Keratinocyte (primary cell): Measurements from ENCODE around the gene PRR23E. TPM values are rescaled to one million over a fixed set of nuclear protein-coding genes. Genes with fewer than 3 reads are reported as not detected.

Experiments used
- DNase-seq: peaks from one replicate; pipeline ENCODE4 v3.0.0-alpha.2; 2011; ENCODE audit warnings: low read depth, missing footprints, low spot score
- FAIRE-seq: peaks from 2 replicates; lab custom pipeline; 2011; peaks lifted over from hg19 to GRCh38; lab: Jason Lieb, UNC
- H2AFZ ChIP-seq: 2 replicates; pipeline ENCODE4 v1.6.0; 2012; ENCODE audit warnings: low read length, control low read depth, inconsistent platforms; ENCODE audit not compliant: control insufficient read depth
- H3K27ac ChIP-seq: 2 replicates; pipeline ENCODE4 v1.5.1; 2011; ENCODE audit warnings: low read length; ENCODE audit not compliant: control insufficient read depth, insufficient read depth
- H3K27me3 ChIP-seq: 3 replicates; pipeline ENCODE4 v1.6.0; 2011; ENCODE audit warnings: low read length; ENCODE audit not compliant: control insufficient read depth, insufficient read depth; ENCODE audit errors: extremely low read depth
- H3K36me3 ChIP-seq, 2 experiments: 2 replicates in 1 of 2; 3 replicates in 1 of 2; pipeline ENCODE4 v1.5.1; 2011; ENCODE audit warnings: low read length in 2 of 2, mild to moderate bottlenecking in 1 of 2; ENCODE audit not compliant: control insufficient read depth in 2 of 2, insufficient read depth in 2 of 2; ENCODE audit errors: extremely low read depth in 1 of 2
- H3K4me1 ChIP-seq: 3 replicates; pipeline ENCODE4 v1.5.1; 2011; ENCODE audit warnings: low read length; ENCODE audit not compliant: control insufficient read depth, insufficient read depth; ENCODE audit errors: extremely low read depth
- H3K4me2 ChIP-seq: 3 replicates; pipeline ENCODE4 v1.6.0; 2011; ENCODE audit warnings: low read depth, low read length; ENCODE audit not compliant: control insufficient read depth, insufficient read depth; ENCODE audit errors: extremely low read depth
- H3K4me3 ChIP-seq, 3 experiments: fragments of 200-600 bp in 1 of 3; sonication (generic) in 1 of 3; 2 replicates in 2 of 3; 3 replicates in 1 of 3; pipeline ENCODE4 v1.5.1; 2011 to 2016; ENCODE audit warnings: low read length in 3 of 3, mild to moderate bottlenecking in 3 of 3, control low read depth in 2 of 3, inconsistent platforms in 1 of 3, low read depth in 1 of 3, mixed read lengths in 1 of 3, mixed run types in 1 of 3, moderate library complexity in 1 of 3; ENCODE audit not compliant: control insufficient read depth in 2 of 3, insufficient read depth in 2 of 3; ENCODE audit errors: extremely low read depth in 1 of 3
- H3K79me2 ChIP-seq: 2 replicates; pipeline ENCODE4 v1.6.0; 2012; ENCODE audit warnings: low read length; ENCODE audit not compliant: control insufficient read depth, insufficient read depth
- H3K9ac ChIP-seq: 3 replicates; pipeline ENCODE4 v1.6.0; 2011; ENCODE audit warnings: low read length; ENCODE audit not compliant: control insufficient read depth, insufficient read depth; ENCODE audit errors: extremely low read depth
- H3K9me1 ChIP-seq: 3 replicates; pipeline ENCODE4 v1.6.0; 2011; ENCODE audit warnings: low read length; ENCODE audit not compliant: control insufficient read depth, insufficient read depth; ENCODE audit errors: extremely low read depth
- H3K9me3 ChIP-seq: 2 replicates; pipeline ENCODE4 v1.5.1; 2012; ENCODE audit warnings: low read depth, low read length; ENCODE audit not compliant: control insufficient read depth
- H4K20me1 ChIP-seq: 3 replicates; pipeline ENCODE4 v1.6.0; 2011; ENCODE audit warnings: low read length; ENCODE audit not compliant: control insufficient read depth, insufficient read depth; ENCODE audit errors: extremely low read depth
- EZH2 ChIP-seq: IDR thresholded peaks from one replicate; pipeline ENCODE4 v1.6.1; 2012; ENCODE audit warnings: inconsistent platforms, mild to moderate bottlenecking, low read length, moderate library complexity
- dilution Hi-C: fragments of 300-500 bp; cut with MboI; formaldehyde crosslinking; loops from one replicate; pipeline ENCODE4 v1.7.0; 2020; ENCODE audit warnings: low sequenced_read_pairs; ENCODE audit not compliant: extremely low pct_ligation_motif_present
- polyA plus RNA-seq, 5 experiments: library from polyadenylated mRNA; depleted of rRNA in 3 of 5; stranded (reverse) in 3 of 5; stranded (forward) in 1 of 5; unstranded in 1 of 5; fragments of >200 nt; gene quantifications; 1 replicate in 1 of 5; 2 replicates in 3 of 5; 3 replicates in 1 of 5; pipeline versions ENCODE4 v1.2.1 to v1.2.3, GENCODE V29; 2011 to 2012; ENCODE audit warnings: missing spikeins in 2 of 5, low read depth in 1 of 5, low replicate concordance in 1 of 5
- TF ChIP-seq, protein P1 (sequence below), 3 experiments: IDR thresholded peaks in 1 of 3; conservative IDR thresholded peaks in 1 of 3; optimal IDR thresholded peaks in 1 of 3; 2 replicates in 2 of 3; 3 replicates in 1 of 3; pipeline versions ENCODE3 to v1.5.1; 2011; ENCODE audit warnings: low read length in 3 of 3, mild to moderate bottlenecking in 3 of 3, moderate library complexity in 2 of 3, control low read depth in 1 of 3, inconsistent platforms in 1 of 3; ENCODE audit not compliant: insufficient read depth in 2 of 3; ENCODE audit errors: extremely low read depth in 1 of 3

The PRR23E gene
- polyA plus RNA-seq, 1 donor (not counting 4 experiments of a cell fraction or from before 2014, with no cell fraction given) = not detected

DNA sequence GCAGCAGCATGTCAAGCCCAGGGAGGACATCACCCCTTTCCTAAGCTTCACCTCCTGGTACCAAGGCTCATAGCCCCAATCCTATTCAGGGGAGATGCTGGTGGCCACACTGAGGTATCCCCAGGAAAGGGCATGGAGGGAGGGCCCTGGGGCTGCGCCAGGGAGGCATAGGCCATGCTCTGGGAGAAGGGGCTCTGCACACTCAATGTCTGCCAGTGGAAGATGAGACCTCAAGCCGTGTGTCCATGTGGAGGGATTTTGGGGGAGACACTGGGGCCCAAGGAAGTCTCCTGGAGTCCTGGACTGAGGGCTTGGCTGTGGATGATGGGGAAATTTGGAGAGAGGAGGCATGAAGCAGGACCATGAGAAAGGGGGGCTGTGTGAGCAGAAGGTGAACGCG is 21.2 kb upstream of the PRR23E start:
- Histone ChIP-seq H3K36me3 (no peaks in the 10 kb centered on the region), H3K4me2 (no peak overlapping the region), H3K79me2 (no peaks in the 10 kb centered on the region), H3K4me1 (no peaks in the 10 kb centered on the region), H2AFZ (no peak overlapping the region), H4K20me1 (no peaks in the 10 kb centered on the region), H3K9me3 (no peaks in the 10 kb centered on the region), H3K27me3 (peaks cover 33% of the 10 kb centered on the region), H3K4me3 (no peak overlapping the region), H3K27ac (no peak overlapping the region), H3K9ac (no peak overlapping the region), H3K9me1 (no peaks in the 10 kb centered on the region)
- DNase-seq (no peak), FAIRE-seq (no peak)
- TF ChIP-seq, protein P1, sequence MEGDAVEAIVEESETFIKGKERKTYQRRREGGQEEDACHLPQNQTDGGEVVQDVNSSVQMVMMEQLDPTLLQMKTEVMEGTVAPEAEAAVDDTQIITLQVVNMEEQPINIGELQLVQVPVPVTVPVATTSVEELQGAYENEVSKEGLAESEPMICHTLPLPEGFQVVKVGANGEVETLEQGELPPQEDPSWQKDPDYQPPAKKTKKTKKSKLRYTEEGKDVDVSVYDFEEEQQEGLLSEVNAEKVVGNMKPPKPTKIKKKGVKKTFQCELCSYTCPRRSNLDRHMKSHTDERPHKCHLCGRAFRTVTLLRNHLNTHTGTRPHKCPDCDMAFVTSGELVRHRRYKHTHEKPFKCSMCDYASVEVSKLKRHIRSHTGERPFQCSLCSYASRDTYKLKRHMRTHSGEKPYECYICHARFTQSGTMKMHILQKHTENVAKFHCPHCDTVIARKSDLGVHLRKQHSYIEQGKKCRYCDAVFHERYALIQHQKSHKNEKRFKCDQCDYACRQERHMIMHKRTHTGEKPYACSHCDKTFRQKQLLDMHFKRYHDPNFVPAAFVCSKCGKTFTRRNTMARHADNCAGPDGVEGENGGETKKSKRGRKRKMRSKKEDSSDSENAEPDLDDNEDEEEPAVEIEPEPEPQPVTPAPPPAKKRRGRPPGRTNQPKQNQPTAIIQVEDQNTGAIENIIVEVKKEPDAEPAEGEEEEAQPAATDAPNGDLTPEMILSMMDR (optimal IDR thresholded peaks at IDR 0.05 in 1 of 3, IDR thresholded peaks at IDR 0.05 in 1 of 3, conservative IDR thresholded peaks at IDR 0.05 in 1 of 3; ENCODE audit: extremely low read depth in 1 of 3, insufficient read depth in 2 of 3, low read length in 3 of 3) = no peak
- no peak for TF ChIP-seq EZH2
- dilution Hi-C loops = no loop called here

DNA sequence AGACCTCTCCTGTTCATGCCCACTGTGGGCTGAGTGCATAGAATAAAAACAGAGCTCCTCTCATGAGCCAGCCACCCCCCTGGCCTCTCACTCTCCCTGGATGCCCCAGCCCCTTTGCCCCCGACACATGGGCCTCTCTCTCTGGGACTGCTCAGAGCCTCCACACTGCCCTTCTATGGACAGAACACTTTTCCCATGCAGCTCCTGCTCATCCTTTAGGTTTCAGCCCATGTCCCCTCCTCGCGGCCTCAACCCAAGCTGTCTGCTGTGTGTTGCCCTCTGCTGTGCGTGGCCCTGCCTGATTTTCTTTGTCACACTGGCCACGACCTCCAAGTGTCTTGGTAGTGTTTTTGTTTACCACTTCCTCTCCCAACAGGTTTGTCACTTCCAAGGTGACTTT is 20.7 kb upstream of the PRR23E start:
- H2AFZ ChIP-seq = no peak overlapping the region
- dilution Hi-C loops = no loop called here

More for the DNA sequence above, 20.7 kb upstream of the PRR23E start:
- no peaks in the 10 kb centered on the region for H3K79me2 ChIP-seq
- no peak overlapping the region for H3K27ac ChIP-seq
- no peaks in the 10 kb centered on the region for H3K9me1 ChIP-seq
- no peak overlapping the region for H3K9ac ChIP-seq
- no peaks in the 10 kb centered on the region for H4K20me1 ChIP-seq
- no peak overlapping the region for H3K4me2 ChIP-seq
- FAIRE-seq = no peak
- H3K4me3 ChIP-seq = no peak overlapping the region
- TF ChIP-seq, protein P1 (optimal IDR thresholded peaks at IDR 0.05 in 1 of 3, IDR thresholded peaks at IDR 0.05 in 1 of 3, conservative IDR thresholded peaks at IDR 0.05 in 1 of 3; ENCODE audit: extremely low read depth in 1 of 3, insufficient read depth in 2 of 3, low read length in 3 of 3) = no peak
- TF ChIP-seq EZH2 = no peak
- DNase-seq = no peak
- H3K27me3 ChIP-seq = peaks cover 33% of the 10 kb centered on the region
- H3K4me1 ChIP-seq = no peaks in the 10 kb centered on the region
- H3K9me3 ChIP-seq = no peaks in the 10 kb centered on the region
- H3K36me3 ChIP-seq = no peaks in the 10 kb centered on the region
